GM12865 (cell line): ENCODE data around the gene DENND5B.
"Not testable (repeated sequence)": the region's sequence is repeated elsewhere in the genome, so short reads cannot be mapped to it uniquely, and the experiment has no call there.

ENCODE experiments used
- DNase-seq: peaks from one replicate; pipeline ENCODE4 v3.0.0; 2010; ENCODE audit warnings: low read depth
- H3K4me3 ChIP-seq: 2 replicates; pipeline ENCODE4 v1.5.1; 2011; ENCODE audit warnings: mild to moderate bottlenecking, low read depth, low read length, control low read depth
- CTCF ChIP-seq: IDR thresholded peaks from 2 replicates; pipeline ENCODE4 v1.5.1; 2011; ENCODE audit warnings: low read length, control low read depth, low read depth, inconsistent platforms; ENCODE audit not compliant: insufficient read depth; ENCODE audit errors: missing control alignments

The DENND5B gene

GRCh38 chr12:31570880-31571279, 20.1 kb downstream of the DENND5B start:
- no peak overlapping the region for H3K4me3 ChIP-seq
- no peak for TF ChIP-seq CTCF
- DNase-seq: no peak

GRCh38 chr12:31569517-31569916, 21.4 kb downstream of the DENND5B start:
- not testable (repeated sequence) for DNase-seq, H3K4me3 ChIP-seq

- H3K4me3 ChIP-seq: no peak overlapping the region
- no peak for TF ChIP-seq CTCF
- DNase-seq: no peak
These were observed 22.4 kb downstream of the DENND5B start for GRCh38 chr12:31568498-31568897.

GRCh38 chr12:31567029-31567428, 23.9 kb downstream of the DENND5B start:
- DNase-seq: no peak
- no peak for TF ChIP-seq CTCF
- no peak overlapping the region for H3K4me3 ChIP-seq

- TF ChIP-seq CTCF: no peak
- no peak for DNase-seq
- H3K4me3 ChIP-seq: no peak overlapping the region
These were observed 24.4 kb downstream of the DENND5B start for GRCh38 chr12:31566547-31566946.

GRCh38 chr12:31562594-31563328, 28.2 kb downstream of the DENND5B start:
- no peak overlapping the region for H3K4me3 ChIP-seq
- no peak for TF ChIP-seq CTCF
- DNase-seq: peak; percentile 39

- no peak for DNase-seq
- TF ChIP-seq CTCF: no peak
- no peak overlapping the region for H3K4me3 ChIP-seq
These were observed 30.4 kb downstream of the DENND5B start for GRCh38 chr12:31560516-31560915.
